HG03064 (cell line): ENCODE results near the gene NEDD9.

Source experiments
- ATAC-seq: cut with Tn5 transposase; IDR thresholded peaks from one replicate; pipeline ENCODE4 v1.9.1; 2021; ENCODE audit warnings: low read depth; ENCODE audit not compliant: unreplicated experiment

Gene NEDD9, protein sequence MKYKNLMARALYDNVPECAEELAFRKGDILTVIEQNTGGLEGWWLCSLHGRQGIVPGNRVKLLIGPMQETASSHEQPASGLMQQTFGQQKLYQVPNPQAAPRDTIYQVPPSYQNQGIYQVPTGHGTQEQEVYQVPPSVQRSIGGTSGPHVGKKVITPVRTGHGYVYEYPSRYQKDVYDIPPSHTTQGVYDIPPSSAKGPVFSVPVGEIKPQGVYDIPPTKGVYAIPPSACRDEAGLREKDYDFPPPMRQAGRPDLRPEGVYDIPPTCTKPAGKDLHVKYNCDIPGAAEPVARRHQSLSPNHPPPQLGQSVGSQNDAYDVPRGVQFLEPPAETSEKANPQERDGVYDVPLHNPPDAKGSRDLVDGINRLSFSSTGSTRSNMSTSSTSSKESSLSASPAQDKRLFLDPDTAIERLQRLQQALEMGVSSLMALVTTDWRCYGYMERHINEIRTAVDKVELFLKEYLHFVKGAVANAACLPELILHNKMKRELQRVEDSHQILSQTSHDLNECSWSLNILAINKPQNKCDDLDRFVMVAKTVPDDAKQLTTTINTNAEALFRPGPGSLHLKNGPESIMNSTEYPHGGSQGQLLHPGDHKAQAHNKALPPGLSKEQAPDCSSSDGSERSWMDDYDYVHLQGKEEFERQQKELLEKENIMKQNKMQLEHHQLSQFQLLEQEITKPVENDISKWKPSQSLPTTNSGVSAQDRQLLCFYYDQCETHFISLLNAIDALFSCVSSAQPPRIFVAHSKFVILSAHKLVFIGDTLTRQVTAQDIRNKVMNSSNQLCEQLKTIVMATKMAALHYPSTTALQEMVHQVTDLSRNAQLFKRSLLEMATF

DNA sequence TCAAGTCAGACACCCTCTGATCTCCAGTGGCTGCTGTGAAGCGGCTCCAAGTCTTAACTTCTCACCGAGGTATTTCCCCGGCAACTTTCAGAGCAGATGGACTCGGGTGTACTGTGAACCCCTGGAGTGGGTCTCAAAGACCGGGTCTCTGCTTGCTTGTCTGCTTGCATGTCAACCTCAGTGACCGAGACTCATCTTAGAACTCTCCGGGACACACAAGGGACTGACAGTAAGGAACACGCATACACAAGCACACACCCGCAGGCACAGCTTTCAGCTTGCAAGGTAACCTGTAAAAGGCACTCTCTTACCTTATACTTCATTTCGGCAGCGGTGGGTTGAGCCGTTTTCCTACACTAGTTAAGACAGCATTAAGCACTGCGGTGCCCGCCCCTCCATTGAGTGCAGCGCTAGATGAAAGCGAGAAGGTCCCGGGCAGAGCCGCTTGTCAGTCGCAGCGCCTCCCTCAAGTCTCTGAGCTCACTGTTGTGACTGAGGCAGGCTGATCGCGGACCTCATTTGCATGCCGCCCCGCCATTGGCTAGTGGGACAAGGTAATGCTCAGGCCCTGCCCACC is at the start of gene NEDD9:
NEDD9 (minus strand) TSS at position 476 of the 577 bp plus-strand sequence; CDS start at position 323, 153 bp downstream.
- ATAC-seq, result peak; percentile 97

DNA sequence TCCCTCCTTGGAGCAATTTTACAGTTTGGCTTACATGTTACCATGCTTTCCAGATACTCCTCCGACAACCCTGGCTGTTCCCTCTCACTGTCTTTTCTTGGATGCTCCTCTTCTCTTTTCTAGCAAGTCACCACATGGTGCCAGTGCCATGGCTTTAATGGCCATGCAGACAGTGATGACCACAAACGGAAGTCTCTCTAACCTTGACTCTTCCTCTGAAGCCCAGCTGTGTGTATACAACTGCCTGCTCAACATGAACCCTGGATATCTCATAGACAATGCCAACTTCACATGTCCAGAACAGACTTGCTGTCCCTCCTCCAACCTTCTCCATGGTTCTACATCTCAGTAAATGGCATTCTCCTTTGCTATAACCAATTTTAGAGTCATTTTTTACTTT is 49.8 kb upstream of the NEDD9 start:
- no peak for ATAC-seq

DNA sequence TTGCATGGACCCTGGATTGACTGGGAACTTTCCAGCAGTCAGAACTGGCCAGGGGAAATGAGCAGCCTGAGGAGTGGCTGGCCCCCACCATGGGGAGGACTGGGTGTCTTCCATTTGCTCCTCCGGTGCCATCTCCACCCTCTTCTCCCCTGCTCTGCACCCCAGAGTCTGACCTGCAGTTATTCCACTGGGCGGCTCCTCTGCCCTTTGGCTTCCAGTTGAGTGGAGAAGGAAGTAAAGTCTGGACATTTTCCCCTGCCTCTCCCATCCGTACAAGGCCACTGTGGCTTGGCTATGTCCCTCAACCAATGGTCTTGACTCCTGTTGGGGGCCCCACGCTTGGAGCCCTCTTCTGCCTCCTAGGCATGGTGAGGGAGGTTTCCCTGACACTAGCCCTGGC is 47.9 kb upstream of the NEDD9 start:
- no peak for ATAC-seq

DNA sequence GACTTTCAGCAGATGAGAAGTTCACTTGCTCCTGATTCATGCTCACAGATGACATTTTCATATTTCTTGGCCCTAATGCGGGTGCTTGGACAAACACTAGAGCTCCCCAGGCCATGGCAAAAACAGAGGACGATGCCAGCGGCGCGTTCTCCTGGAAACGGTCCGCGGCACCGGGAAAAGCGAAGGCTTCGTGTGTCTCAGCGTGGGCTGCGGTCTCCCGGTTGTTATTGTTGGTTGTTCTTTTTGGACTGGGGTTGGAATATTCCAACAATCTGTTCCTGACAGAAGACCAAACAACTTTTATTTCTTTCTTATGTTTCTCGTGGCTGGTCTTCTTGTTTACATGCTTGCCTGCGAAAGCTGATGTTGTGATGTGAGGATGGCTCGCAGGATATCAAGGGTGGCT is 46.8 kb upstream of the NEDD9 start:
- no peak for ATAC-seq

DNA sequence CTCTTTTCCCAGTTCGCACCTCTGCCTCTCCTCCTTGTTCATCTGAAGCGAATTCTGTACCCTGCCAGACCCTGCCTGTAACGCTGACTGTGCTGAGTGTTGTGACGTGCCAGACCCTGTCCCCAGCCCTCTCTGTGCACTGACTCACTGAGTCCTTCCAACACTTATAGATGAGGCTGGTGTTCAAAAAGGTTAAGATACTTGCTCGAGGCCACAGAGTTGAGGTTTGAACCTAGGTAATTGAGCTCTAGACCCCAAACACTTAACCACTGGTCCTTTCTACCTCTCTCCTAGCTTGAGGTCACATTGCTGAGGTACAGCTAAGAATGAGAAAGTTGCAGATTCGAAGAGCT is 45.7 kb upstream of the NEDD9 start:
- no peak for ATAC-seq

DNA sequence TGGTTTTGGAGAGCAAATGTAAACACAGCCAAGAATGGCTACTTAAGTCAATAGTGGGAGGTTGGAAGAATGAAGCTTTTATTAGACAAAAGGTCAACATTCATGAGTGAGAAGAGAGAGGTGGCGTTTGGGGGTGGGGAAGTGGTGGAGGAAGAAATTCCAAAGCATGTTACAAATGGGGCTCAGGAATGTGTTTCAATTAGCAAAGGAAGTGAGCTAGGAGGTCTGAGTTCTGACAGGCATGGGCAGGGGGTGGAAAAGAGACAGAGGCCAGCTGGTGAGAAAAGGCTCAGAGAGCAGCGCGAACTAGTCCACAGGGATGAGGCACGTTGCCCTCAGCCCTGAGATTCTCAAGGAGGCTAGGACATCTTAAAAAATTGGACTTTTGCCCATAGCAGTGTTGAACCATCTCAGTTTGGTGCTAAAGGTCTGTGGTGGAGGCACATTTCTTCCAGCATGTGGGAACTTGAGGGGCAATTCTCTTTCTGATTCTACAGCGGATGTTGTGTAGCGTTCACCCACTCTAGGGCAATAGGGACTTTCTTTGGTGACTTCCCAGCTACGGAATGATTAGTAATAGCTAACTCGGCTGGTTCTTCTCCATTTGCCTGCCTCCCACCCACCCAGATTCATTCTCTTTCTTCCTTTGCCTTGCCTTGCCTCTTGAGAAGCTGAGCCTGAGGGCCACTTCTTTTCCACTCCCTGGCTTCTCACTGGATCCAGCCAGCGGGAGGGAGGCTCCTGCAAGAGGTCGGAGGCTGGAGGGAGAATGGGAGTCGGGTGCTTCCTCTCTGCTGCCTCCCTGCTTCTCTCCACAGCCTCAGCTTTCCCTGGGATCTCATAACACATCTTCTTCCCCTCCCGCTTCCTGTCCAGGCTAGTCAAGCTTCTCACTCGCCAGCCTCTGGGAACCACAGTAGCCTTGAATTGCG is 45.1 kb upstream of the NEDD9 start:
- ATAC-seq, result peak; percentile 37

DNA sequence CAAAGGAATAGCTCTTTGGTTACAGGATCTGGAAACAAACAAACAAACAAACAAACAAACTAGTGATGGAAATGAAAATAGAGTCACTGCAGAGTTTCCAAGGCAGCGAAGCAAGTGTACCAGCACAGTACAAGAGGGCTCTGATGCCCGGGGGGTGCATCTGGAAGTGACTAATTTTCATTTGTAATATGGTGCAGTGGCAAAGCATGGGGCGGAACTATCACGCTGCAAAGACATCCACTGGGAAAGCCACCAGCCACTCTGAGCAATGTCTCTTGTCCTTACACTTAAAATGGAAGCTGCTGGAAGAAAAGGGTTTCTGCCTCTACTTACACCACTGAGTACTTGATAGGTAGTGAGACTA is 44.4 kb upstream of the NEDD9 start:
- no peak for ATAC-seq

DNA sequence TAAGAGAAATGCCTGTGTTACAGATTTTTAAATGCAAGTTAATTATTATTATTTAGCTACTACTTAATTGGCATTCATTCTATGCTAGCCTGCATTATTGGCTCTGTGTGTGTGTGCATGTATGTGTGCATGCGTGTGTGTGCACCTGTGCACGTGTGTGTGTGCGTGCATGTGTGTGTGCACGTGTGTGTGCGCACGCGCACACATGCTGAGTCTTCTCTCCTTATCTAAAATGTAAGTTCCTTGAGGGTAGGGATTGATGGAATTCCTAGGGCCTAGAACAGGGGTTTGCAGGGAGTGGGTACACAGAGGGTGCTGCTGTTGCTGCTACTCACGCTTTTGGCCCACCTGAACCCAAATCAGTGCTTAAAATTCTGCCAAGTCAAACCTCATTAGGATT is 43.8 kb upstream of the NEDD9 start:
- ATAC-seq, result no peak

DNA sequence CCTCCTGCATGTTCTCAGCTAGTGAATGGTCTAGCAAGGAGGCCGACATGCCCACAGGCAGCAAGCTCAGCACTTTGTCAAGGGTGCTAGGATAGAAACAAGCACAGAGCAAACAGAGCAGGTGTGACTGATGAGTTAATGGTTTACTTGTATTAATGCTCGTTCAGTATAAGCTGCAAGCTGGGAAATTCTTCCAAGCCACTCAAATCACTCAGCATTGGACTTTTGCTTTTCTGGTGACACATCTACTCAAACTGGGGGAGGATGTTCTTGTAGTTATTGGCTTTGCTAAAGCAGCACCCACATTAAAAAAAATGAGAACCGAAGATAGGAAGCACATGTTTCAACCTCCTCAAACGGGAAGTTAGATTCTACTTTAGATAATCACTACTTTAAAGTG is 43.1 kb upstream of the NEDD9 start:
- peak; percentile 59 for ATAC-seq

DNA sequence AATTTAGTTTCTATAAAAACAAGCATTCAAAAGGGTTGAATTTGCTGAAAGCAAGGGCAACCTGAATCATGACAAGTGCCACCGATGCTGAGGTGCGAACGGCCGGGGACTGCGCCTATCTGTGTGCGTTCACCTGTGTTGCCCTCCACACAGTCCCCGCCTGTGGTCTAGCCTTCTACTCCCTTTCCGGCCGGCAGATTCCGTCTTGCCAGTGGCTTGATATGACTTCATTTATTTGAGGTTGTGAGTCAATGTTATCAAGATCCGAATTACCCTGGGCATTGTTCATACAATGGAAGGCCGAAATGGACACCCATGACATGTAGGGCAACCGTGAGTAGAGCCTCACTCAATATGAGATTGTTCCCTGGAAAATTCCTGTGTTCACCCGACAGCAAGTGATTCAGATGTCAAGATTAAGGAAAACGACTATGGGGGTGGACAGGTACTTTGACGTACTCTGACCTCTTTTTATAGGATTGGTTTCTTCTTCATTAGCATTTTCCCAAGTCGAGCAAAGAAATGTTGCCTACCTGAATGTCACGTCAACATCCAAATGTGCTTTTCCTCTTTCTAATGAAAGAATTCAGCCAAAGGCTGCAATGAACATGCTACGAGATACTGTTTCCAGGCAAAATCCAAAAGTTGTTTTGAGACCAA is 41.1 kb upstream of the NEDD9 start:
- no peak for ATAC-seq

DNA sequence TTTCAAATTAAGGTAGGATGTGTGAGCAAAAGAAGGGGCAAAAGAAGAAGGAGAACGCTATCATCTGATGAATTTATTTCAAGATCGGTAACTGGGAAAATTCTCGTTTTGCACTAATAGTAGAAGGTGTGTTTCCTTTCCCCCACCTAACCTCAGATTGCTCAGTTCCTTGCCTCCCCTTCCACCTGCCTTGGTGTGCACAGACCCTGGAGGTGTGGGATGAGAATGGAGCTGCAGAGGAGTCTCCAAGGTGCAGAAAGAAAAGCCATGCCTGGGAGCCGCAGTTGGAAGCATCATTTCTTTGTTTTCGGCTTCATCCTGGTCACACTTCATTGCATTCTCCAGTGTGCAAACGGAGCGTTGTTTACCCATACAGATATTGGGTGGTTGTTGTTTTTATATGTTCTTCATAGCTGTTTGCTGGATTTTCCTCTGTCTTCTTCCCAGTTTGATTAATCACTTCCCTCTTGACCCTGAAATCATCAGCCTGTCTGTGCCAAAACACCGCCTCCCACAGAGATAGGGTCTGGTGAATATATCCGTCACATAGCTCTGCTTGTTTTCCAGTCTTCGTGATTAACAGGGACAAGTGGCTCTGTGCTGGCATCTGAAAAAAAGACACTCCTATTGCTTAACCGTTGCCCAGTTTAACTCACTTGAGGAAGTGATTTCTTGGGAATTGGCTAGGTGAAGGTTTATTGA is 40.2 kb upstream of the NEDD9 start:
- ATAC-seq, result no peak

DNA sequence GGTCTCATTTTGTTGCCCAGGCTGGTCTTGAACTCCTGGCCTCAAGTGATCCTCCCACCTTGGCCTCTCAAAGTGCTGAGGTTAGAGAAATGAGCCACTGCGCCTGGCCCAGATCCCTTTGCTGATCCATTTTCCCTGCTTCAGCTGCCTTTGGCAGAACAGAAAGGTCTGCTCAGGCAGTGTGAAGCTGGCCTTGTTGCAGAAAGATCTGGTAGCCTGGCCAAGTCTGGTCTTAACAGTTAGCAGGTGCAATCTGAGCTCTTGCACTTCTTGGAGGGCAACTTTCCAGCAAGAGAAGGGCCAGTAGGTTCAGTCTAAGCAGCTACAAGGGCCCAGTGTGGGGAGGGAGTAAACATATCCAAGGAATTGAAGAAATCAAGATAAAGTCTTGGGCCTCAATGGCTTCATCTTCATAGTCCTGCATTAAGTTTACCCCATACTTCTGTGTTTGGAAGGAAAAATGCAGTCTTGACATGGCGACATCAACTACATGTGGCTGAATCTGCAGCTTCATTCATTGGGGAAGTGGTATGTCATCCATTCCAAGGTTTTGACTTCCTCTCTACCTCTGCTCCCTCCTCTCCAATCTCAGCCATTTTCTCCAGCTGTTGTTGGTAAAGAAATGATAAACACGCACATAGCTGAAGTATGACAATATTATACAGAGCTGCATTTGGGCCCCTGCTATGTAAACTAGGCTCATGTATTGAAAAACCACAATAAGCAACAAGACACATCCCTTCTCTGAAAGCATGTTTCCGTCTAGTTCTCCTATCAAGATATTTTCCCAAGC is 39.0 kb upstream of the NEDD9 start:
- no peak for ATAC-seq

DNA sequence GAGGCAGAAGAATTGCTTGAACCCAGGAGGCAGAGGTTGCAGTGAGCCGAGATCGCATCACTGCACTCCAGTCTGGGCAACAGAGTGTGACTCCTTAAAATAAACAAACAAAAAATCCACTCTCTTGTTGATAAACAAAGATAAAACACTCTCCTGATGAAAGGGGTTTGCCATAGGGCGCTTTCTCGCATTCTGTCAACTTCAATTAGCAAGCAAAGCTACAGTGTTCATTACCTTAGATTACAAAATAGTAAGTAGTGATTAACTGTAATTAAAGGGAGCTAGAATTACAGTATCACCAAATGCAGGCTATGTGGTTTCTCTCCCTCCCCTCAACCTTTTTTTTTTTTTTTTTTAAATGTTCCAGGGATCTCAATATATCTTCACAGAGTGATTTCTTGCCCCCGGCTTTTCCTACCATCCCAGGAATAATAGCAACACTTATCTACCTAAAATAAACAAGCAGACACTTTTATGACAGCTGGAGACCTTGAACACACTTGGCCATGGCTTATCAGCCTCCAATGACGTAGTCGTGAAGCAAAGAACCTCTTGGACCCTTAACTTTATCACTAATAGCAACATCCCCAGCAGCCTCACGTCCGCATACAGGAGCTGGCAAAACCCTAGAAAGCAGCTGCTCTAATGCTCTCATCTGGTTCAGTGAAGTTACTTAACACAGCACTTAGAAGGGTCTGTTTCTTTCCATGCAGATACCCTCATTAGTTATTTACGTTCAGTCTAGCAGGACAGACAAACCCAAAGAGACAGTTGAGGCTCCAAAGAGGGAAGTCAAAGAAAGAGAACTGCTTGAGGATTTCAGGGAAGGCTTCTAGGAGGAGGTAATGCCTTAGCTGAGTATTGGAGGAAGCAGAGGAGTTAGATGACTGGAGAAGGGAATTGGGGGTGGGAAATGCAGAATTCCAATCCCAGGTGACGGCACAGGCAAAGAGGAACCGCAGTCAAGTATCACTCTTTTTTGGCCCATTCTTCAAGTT is 37.9 kb upstream of the NEDD9 start:
- ATAC-seq, result no peak

DNA sequence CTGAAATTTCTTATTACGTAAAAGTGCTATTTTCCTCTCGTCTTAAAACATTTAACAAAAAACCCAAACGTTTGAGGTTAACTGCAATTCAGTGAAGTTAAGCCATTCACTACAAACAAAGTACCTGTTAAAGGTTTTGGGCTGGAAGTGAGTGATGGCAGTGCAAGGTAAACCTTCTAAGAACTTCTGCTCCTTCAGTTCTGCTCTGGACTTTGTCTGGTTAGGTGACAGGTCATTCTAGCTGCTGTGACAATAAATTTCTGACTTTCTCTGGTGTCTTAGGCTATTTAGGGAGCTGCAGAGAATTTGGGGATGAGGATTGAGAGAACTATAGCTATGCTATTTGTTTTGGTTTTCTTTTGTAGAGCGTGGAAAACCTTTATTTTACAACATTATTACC is 36.5 kb upstream of the NEDD9 start:
- ATAC-seq, result no peak

DNA sequence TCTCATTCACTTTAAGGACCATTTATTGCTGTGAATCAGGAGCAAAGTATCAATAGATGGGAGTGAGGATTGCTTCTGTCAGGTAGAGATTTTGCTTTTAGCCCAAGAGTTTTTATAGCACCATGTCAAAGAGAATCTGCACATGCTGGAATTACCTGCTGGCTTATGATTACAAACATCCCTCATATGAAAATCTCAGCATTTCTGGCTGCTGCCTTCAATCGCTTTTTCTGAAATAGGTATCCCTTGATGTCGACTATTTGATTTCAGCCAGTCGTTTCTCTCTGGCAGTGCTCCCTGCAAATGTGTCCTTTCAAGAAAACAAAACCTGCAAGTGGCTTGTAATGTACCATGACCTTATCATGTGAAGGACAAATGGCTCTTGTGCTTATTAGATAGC is 34.5 kb upstream of the NEDD9 start:
- ATAC-seq, result no peak

DNA sequence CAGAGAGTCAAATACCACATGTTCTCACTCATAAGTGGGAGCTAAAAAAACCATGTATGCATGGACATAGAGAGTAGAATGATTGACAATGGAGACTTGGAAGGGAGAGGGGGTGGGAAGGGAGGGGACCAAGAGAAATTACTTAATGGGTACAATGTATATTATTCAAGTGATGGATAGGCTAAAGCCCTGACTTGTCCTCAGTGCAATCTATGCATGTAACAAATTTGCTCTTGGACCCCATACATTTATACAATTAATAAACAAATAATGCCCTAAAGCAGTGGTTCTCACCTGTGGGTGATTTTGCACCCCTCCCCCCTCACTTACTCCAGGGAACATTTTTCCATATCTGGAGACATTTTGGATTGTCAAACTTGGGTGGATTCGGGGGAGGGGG is 33.5 kb upstream of the NEDD9 start:
- ATAC-seq, result no peak

DNA sequence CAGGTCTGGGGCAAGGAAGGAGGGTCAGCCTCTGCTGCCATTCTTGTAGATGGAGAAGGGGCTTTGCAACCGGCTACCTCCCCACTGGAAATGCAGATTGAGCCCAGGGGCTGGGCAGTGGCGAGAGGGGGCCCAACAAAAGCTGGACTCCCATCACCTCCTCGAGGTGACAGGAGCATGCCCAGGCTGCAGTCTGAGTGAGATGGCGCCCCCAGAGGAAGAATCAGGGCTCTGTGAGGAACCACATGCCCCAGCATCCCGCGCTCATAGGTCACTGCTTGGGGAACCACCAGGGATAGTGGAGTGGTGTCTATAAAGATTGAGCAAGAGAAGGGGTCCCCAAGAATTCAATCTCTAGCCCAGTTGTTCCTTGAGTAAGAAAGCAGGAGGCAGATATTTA is 31.6 kb upstream of the NEDD9 start:
- ATAC-seq, result no peak
